GM18511 (cell line): ENCODE data around the gene TAC3.
A peak's percentile ranks its signal among the peaks of the same experiment; 100 is the strongest.

Experiments used
- ATAC-seq: cut with Tn5 transposase; IDR thresholded peaks from one replicate; pipeline ENCODE4 v1.9.1; 2021; ENCODE audit warnings: mild to moderate bottlenecking, moderate library complexity; ENCODE audit not compliant: unreplicated experiment

Gene TAC3

GRCh38 chr12:57006809-57007475 lies 9.4 kb downstream of the TAC3 start:
- no peak for ATAC-seq

- ATAC-seq: peak; percentile 70
These were observed 10.1 kb downstream of the TAC3 start, which contains the start of gene ZBTB39 for GRCh38 chr12:57005980-57006808. Gene ZBTB39, minus strand, starts transcription at chr12:57006546. Its CDS starts 1,629 bp downstream, at chr12:57004917.

- ATAC-seq: no peak
These were observed 11.7 kb downstream of the TAC3 start for GRCh38 chr12:57004651-57005050.

- ATAC-seq: no peak
These were observed 12.9 kb downstream of the TAC3 start for GRCh38 chr12:57003395-57003794.

GRCh38 chr12:57001448-57001906 lies 14.9 kb downstream of the TAC3 start:
- ATAC-seq: no peak

GRCh38 chr12:57000393-57000792 lies 15.9 kb downstream of the TAC3 start:
- no peak for ATAC-seq

GRCh38 chr12:56999456-56999855 lies 16.9 kb downstream of the TAC3 start:
- ATAC-seq: no peak

- ATAC-seq: peak; percentile 83
These were observed 17.3 kb downstream of the TAC3 start for GRCh38 chr12:56998981-56999380.

- ATAC-seq: no peak
These were observed 18.0 kb downstream of the TAC3 start for GRCh38 chr12:56998316-56998715.

- ATAC-seq: no peak
These were observed 19.4 kb downstream of the TAC3 start for GRCh38 chr12:56996793-56997545.

GRCh38 chr12:56995930-56996496 lies 20.3 kb downstream of the TAC3 start:
- no peak for ATAC-seq

- ATAC-seq: no peak
These were observed 21.0 kb downstream of the TAC3 start for GRCh38 chr12:56995201-56995929.

- ATAC-seq: no peak
These were observed 22.0 kb downstream of the TAC3 start for GRCh38 chr12:56994231-56994746.

- ATAC-seq: no peak
These were observed 23.0 kb downstream of the TAC3 start for GRCh38 chr12:56993346-56993745.

- no peak for ATAC-seq
These were observed 24.7 kb downstream of the TAC3 start for GRCh38 chr12:56991319-56992246.

GRCh38 chr12:56990648-56991318 lies 25.5 kb downstream of the TAC3 start:
- ATAC-seq: no peak

- ATAC-seq: no peak
These were observed 26.3 kb downstream of the TAC3 start for GRCh38 chr12:56989861-56990610.
